Brain microvascular endothelial cell (primary cell): ENCODE measurements around the gene FGFBP1.
A peak's percentile ranks its signal among the peaks of the same experiment; 100 is the strongest.

ENCODE experiments used
- DNase-seq: peaks from one replicate; pipeline ENCODE4 v3.0.0-alpha.2; 2020
- H3K27ac ChIP-seq: fragments of 250-450 bp; sonication (Bioruptor Pico); 2 replicates; pipeline ENCODE4 v1.5.1; 2020; ENCODE audit warnings: mild to moderate bottlenecking, moderate library complexity
- H3K27me3 ChIP-seq: fragments of 250-450 bp; sonication (Bioruptor Pico); replicated peaks from 2 replicates; pipeline ENCODE4 v1.5.1; 2020; ENCODE audit warnings: mild to moderate bottlenecking
- H3K36me3 ChIP-seq: fragments of 250-450 bp; sonication (Bioruptor Pico); replicated peaks from 2 replicates; pipeline ENCODE4 v1.5.1; 2020; ENCODE audit warnings: mild to moderate bottlenecking
- H3K4me3 ChIP-seq: 2 replicates; pipeline ENCODE4 v1.5.1; 2011; ENCODE audit warnings: low read depth, mild to moderate bottlenecking, control low read depth, low read length, moderate library complexity
- CTCF ChIP-seq: IDR thresholded peaks from 2 replicates; pipeline ENCODE4 v1.5.1; 2011; ENCODE audit warnings: low read depth, mild to moderate bottlenecking, moderate library complexity, low read length, control low read depth, inconsistent platforms; ENCODE audit errors: missing control alignments
- in situ Hi-C: cut with HindIII; loops from 2 replicates; pipeline ENCODE4 v1.10.0; 2017; ENCODE audit warnings: low sequenced_read_pairs, low pct_ligation_motif_present

The FGFBP1 gene

GRCh38 chr4:15912236-15912635, 26.3 kb downstream of the FGFBP1 start:
- Histone ChIP-seq H3K4me3 (no peak overlapping the region), H3K27me3 (no peaks in the 10 kb centered on the region), H3K27ac (peak overlapping the region; percentile 98), H3K36me3 (no peaks in the 10 kb centered on the region)
- peak; percentile 52 for DNase-seq
- in situ Hi-C loops, result no loop called here
- no peak for TF ChIP-seq CTCF

- TF ChIP-seq CTCF, result no peak
- Histone ChIP-seq H3K27ac (no peak overlapping the region), H3K27me3 (no peaks in the 10 kb centered on the region), H3K36me3 (no peaks in the 10 kb centered on the region), H3K4me3 (no peak overlapping the region)
- DNase-seq, result no peak
- in situ Hi-C loops, result no loop called here
Observed at GRCh38 chr4:15910155-15910940, 28.2 kb downstream of the FGFBP1 start.

GRCh38 chr4:15907430-15907829, 31.1 kb downstream of the FGFBP1 start:
- no peaks in the 10 kb centered on the region for H3K36me3 ChIP-seq
- no peak for DNase-seq
- no peak overlapping the region for H3K4me3 ChIP-seq
- no peak for TF ChIP-seq CTCF
- H3K27me3 ChIP-seq, result no peaks in the 10 kb centered on the region
- in situ Hi-C loops, result no loop called here
- H3K27ac ChIP-seq, result no peak overlapping the region

GRCh38 chr4:15906020-15906443, 32.5 kb downstream of the FGFBP1 start:
- Histone ChIP-seq H3K36me3 (no peaks in the 10 kb centered on the region), H3K4me3 (no peak overlapping the region), H3K27ac (no peak overlapping the region), H3K27me3 (no peaks in the 10 kb centered on the region)
- DNase-seq, result no peak
- in situ Hi-C loops, result no loop called here
- no peak for TF ChIP-seq CTCF

- Histone ChIP-seq H3K4me3 (no peak overlapping the region), H3K36me3 (no peaks in the 10 kb centered on the region), H3K27ac (no peak overlapping the region), H3K27me3 (no peaks in the 10 kb centered on the region)
- no peak for DNase-seq
- in situ Hi-C loops, result no loop called here
- TF ChIP-seq CTCF, result no peak
Observed at GRCh38 chr4:15902746-15903145, 35.8 kb downstream of the FGFBP1 start.

GRCh38 chr4:15901998-15902397, 36.5 kb downstream of the FGFBP1 start:
- TF ChIP-seq CTCF, result no peak
- H3K27ac ChIP-seq, result no peak overlapping the region

More at GRCh38 chr4:15901998-15902397, 36.5 kb downstream of the FGFBP1 start:
- no peaks in the 10 kb centered on the region for H3K27me3 ChIP-seq
- H3K4me3 ChIP-seq, result no peak overlapping the region
- DNase-seq, result no peak
- no peaks in the 10 kb centered on the region for H3K36me3 ChIP-seq
- in situ Hi-C loops, result no loop called here
